Neuronal stem cell (in vitro differentiated cells): ENCODE measurements around the gene NUP188.

Experiments
- DNase-seq: peaks from one replicate; pipeline ENCODE4 v3.0.0-alpha.2; 2013; ENCODE audit warnings: low spot score
- H2AFZ ChIP-seq: one replicate; pipeline ENCODE4 v1.6.1; 2013; ENCODE audit warnings: mild to moderate bottlenecking, low read length, inconsistent platforms
- H2AK5ac ChIP-seq: 2 replicates; pipeline ENCODE4 v1.6.1; 2013; ENCODE audit warnings: low read depth, mild to moderate bottlenecking, inconsistent platforms, low read length, moderate library complexity, mixed read lengths
- H2BK120ac ChIP-seq: 2 replicates; pipeline ENCODE4 v1.6.1; 2013; ENCODE audit warnings: low read depth, mild to moderate bottlenecking, inconsistent platforms, low read length, moderate library complexity, mixed read lengths
- H2BK12ac ChIP-seq: one replicate; pipeline ENCODE4 v1.6.1; 2013; ENCODE audit warnings: low read length, inconsistent platforms
- H2BK15ac ChIP-seq: 2 replicates; pipeline ENCODE4 v1.6.1; 2013; ENCODE audit warnings: mild to moderate bottlenecking, low read length, inconsistent platforms, mixed read lengths
- H2BK5ac ChIP-seq: one replicate; pipeline ENCODE4 v1.6.1; 2013; ENCODE audit warnings: inconsistent platforms, mild to moderate bottlenecking, low read length, moderate library complexity
- H3K14ac ChIP-seq: one replicate; pipeline ENCODE4 v1.6.1; 2013; ENCODE audit warnings: low read length, inconsistent platforms
- H3K18ac ChIP-seq: 2 replicates; pipeline ENCODE4 v1.6.1; 2013; ENCODE audit warnings: low read length, inconsistent platforms
- H3K23ac ChIP-seq: 2 replicates; pipeline ENCODE4 v1.6.1; 2013; ENCODE audit warnings: low read depth, mild to moderate bottlenecking, mixed read lengths, low read length, inconsistent platforms; ENCODE audit not compliant: poor library complexity
- H3K27ac ChIP-seq: replicated peaks from 3 replicates; pipeline ENCODE4 v1.5.1; 2013; ENCODE audit warnings: low read length, inconsistent platforms
- H3K27me3 ChIP-seq, 3 experiments: 2 replicates each; pipeline ENCODE4 v1.6.1; 2013; ENCODE audit warnings: low read length in 3 of 3, mild to moderate bottlenecking in 2 of 3, inconsistent platforms in 1 of 3, low read depth in 1 of 3, mixed read lengths in 1 of 3, moderate library complexity in 1 of 3; ENCODE audit not compliant: control insufficient read depth in 3 of 3, insufficient read depth in 3 of 3
- H3K36me3 ChIP-seq, 2 donors: replicated peaks in 1 of 2; 2 replicates each; pipeline ENCODE4 v1.6.1; 2013; ENCODE audit warnings: low read length in 2 of 2; ENCODE audit not compliant: control insufficient read depth in 2 of 2, insufficient read depth in 2 of 2
- H3K4ac ChIP-seq: 2 replicates; pipeline ENCODE4 v1.6.1; 2013; ENCODE audit warnings: inconsistent platforms, mild to moderate bottlenecking, low read length, moderate library complexity
- H3K4me1 ChIP-seq, 2 donors: 1 replicate in 1 of 2; 2 replicates in 1 of 2; pipeline ENCODE4 v1.6.1; 2013; ENCODE audit warnings: low read length in 2 of 2, low read depth in 1 of 2; ENCODE audit not compliant: control insufficient read depth in 2 of 2, insufficient read depth in 1 of 2
- H3K4me2 ChIP-seq: one replicate; pipeline ENCODE4 v1.6.1; 2013; ENCODE audit warnings: mild to moderate bottlenecking, low read length, inconsistent platforms; ENCODE audit not compliant: insufficient read depth, poor library complexity, severe bottlenecking
- H3K4me3 ChIP-seq, 2 donors: 2 replicates each; pipeline ENCODE4 v1.5.1; 2013; ENCODE audit warnings: low read length in 2 of 2, mild to moderate bottlenecking in 2 of 2, inconsistent platforms in 1 of 2, moderate library complexity in 1 of 2
- H3K79me1 ChIP-seq: one replicate; pipeline ENCODE4 v1.6.1; 2013; ENCODE audit warnings: low read depth, mild to moderate bottlenecking, inconsistent platforms, low read length, moderate library complexity
- H3K9ac ChIP-seq: one replicate; pipeline ENCODE4 v1.6.1; 2013; ENCODE audit warnings: mild to moderate bottlenecking, low read depth, low read length, inconsistent platforms; ENCODE audit not compliant: poor library complexity
- H3K9me3 ChIP-seq, 2 donors: replicated peaks in 1 of 2; 2 replicates each; pipeline versions ENCODE3 to v1.6.1; 2013; ENCODE audit warnings: low read length in 2 of 2, mild to moderate bottlenecking in 2 of 2, inconsistent platforms in 1 of 2, low read depth in 1 of 2, mixed read lengths in 1 of 2, moderate library complexity in 1 of 2; ENCODE audit not compliant: control insufficient read depth in 2 of 2, insufficient read depth in 1 of 2
- H4K8ac ChIP-seq: one replicate; pipeline ENCODE4 v1.6.1; 2013; ENCODE audit warnings: low read depth, mild to moderate bottlenecking, inconsistent platforms, low read length, moderate library complexity
- H4K91ac ChIP-seq: one replicate; pipeline ENCODE4 v1.6.1; 2013; ENCODE audit warnings: low read length, low read depth, mild to moderate bottlenecking, inconsistent platforms; ENCODE audit not compliant: poor library complexity
- WGBS, 2 donors: extraction: QIAGEN DNeasy Blood & Tissue Kit; methylation state at CpG; one replicate each; pipeline ENCODE4 v1.1.7; 2013; ENCODE audit warnings: missing lambda C conversion rate in 2 of 2, mixed read lengths in 1 of 2; ENCODE audit not compliant: insufficient read length in 2 of 2, insufficient replicate concordance in 1 of 2; ENCODE audit errors: extremely low coverage in 2 of 2; 5-methylcytosine and 5-hydroxymethylcytosine counted together

The NUP188 gene

DNA sequence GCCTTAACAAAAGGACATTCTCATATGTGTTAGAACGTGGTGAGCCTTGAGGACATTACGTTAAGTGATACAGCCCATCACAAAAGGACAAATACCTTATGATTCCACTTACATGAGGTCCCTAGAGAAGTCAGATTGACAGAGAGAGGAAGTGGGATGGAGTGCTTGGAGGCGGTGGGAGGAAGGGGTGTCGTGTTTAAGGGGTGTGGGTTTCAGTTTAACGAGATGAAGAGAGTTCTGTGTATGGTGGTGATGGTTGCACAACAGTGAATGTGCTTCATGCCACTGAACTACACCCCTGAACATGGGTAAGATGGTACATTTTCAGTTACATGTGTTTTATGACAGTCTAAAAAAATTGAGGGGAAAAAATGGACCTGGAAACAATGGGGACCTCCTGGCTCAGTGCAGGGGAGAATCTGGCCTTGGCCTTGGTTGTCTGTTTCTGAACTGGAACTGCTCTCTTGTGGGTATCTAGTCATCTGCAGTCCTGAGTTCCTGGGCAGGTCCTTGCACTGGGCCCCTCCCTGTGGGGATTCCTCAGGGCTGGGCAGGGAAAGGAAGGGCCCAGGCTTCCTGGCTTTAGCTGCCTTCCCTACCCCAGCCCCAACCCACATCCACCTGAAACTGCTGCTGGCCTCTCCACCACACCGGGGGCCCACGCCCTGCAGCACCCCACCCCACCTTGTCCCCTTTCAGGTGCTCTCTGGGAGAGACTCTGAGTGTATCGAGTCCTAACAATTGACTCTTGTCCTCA lies 47.8 kb upstream of the NUP188 start:
- Histone ChIP-seq H2BK120ac (no peak overlapping the region), H4K91ac (no peak overlapping the region), H3K79me1 (peaks cover 2% of the 10 kb centered on the region), H2AFZ (no peak overlapping the region), H2BK5ac (no peak overlapping the region), H2BK15ac (no peak overlapping the region), H3K27me3 (no peaks in the 10 kb centered on the region), H3K23ac (no peak overlapping the region), H3K36me3 (peaks cover 4 to 56% of the 10 kb centered on the region in 2 donors), H3K4me1 (peaks cover 0 to 2% of the 10 kb centered on the region in 2 donors), H4K8ac (no peak overlapping the region), H3K27ac (no peak overlapping the region), H3K9ac (no peak overlapping the region), H3K4me3 (no peak overlapping the region), H3K4ac (no peak overlapping the region), H2BK12ac (no peak overlapping the region), H2AK5ac (no peak overlapping the region), H3K18ac (no peak overlapping the region), H3K4me2 (no peak overlapping the region), H3K14ac (no peak overlapping the region), H3K9me3 (no peaks in the 10 kb centered on the region)
- 100% methylated on average over 2 of the region's 8 CpGs; no CpG with 5 or more reads in 1 of the 2 donors for WGBS, 2 donors
- DNase-seq: no peak

- Histone ChIP-seq H3K27me3 (no peaks in the 10 kb centered on the region), H3K4ac (no peak overlapping the region), H3K4me2 (no peak overlapping the region), H3K27ac (no peak overlapping the region), H4K91ac (no peak overlapping the region), H4K8ac (no peak overlapping the region), H2AK5ac (no peak overlapping the region), H3K9me3 (no peaks in the 10 kb centered on the region), H3K4me3 (no peak overlapping the region), H2AFZ (no peak overlapping the region), H2BK5ac (no peak overlapping the region), H2BK120ac (no peak overlapping the region), H3K14ac (no peak overlapping the region), H3K18ac (no peak overlapping the region), H3K79me1 (peaks cover 2% of the 10 kb centered on the region), H3K36me3 (peaks cover 4 to 42% of the 10 kb centered on the region in 2 donors), H3K9ac (no peak overlapping the region), H2BK15ac (no peak overlapping the region), H3K23ac (no peak overlapping the region), H3K4me1 (no peaks in the 10 kb centered on the region), H2BK12ac (no peak overlapping the region)
- WGBS, 2 donors: no CpG with 5 or more reads among the region's 7 CpGs
- no peak for DNase-seq
These were observed 46.1 kb upstream of the NUP188 start for GRCh38 chr9:128901379-128901778.

- Histone ChIP-seq H4K91ac (no peak overlapping the region), H3K79me1 (peaks cover 2% of the 10 kb centered on the region), H3K4me3 (no peak overlapping the region), H3K4ac (no peak overlapping the region), H3K4me1 (no peaks in the 10 kb centered on the region), H2AFZ (no peak overlapping the region), H3K14ac (no peak overlapping the region), H3K9me3 (no peaks in the 10 kb centered on the region), H3K27ac (no peak overlapping the region), H2BK15ac (no peak overlapping the region), H2BK5ac (peak overlapping the region; percentile 24), H4K8ac (no peak overlapping the region), H2BK12ac (no peak overlapping the region), H3K18ac (no peak overlapping the region), H3K23ac (no peak overlapping the region), H3K36me3 (peaks cover 4 to 44% of the 10 kb centered on the region in 2 donors), H3K27me3 (no peaks in the 10 kb centered on the region), H3K4me2 (no peak overlapping the region), H2AK5ac (no peak overlapping the region), H3K9ac (no peak overlapping the region), H2BK120ac (no peak overlapping the region)
- WGBS, 2 donors: no CpG with 5 or more reads among the region's 5 CpGs
- DNase-seq: no peak
These were observed 45.7 kb upstream of the NUP188 start for GRCh38 chr9:128901822-128902221.

- Histone ChIP-seq H3K9me3 (no peaks in the 10 kb centered on the region), H3K4ac (no peak overlapping the region), H3K4me3 (no peak overlapping the region), H3K23ac (no peak overlapping the region), H3K79me1 (peaks cover 2% of the 10 kb centered on the region), H3K36me3 (peaks cover 9 to 44% of the 10 kb centered on the region in 2 donors), H4K91ac (no peak overlapping the region), H2AK5ac (no peak overlapping the region), H2BK12ac (no peak overlapping the region), H3K4me1 (no peaks in the 10 kb centered on the region), H3K27ac (no peak overlapping the region), H2BK120ac (no peak overlapping the region), H4K8ac (no peak overlapping the region), H3K27me3 (no peaks in the 10 kb centered on the region), H3K4me2 (no peak overlapping the region), H2BK15ac (no peak overlapping the region), H2BK5ac (peak overlapping the region; percentile 24), H2AFZ (no peak overlapping the region), H3K18ac (no peak overlapping the region), H3K9ac (no peak overlapping the region), H3K14ac (no peak overlapping the region)
- WGBS, 2 donors: no CpG with 5 or more reads among the region's 23 CpGs
- DNase-seq: no peak
These were observed 45.0 kb upstream of the NUP188 start for GRCh38 chr9:128902351-128903078.
